Measurements from ENCODE around the gene CYTH4.

DNA sequence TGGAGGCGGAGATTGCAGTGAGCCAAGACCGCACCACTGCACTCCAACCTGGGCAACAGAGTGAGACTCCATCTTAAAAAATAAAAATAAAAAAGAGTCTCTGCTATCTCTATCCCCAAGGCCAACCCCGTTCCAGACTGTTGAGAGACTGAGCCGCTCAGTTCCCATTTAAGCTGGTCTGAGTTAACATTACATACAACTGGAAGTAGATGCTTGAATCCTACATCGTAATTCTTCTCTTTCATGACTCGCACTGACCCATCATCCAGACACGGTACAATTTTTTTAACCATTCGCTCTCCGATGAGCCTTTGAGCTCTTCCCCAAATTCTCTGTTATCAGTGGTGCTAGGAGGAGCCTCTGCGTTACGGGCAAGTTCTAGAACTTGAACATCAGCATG is 4.9 kb upstream of the CYTH4 start:
- TF ChIP-seq CTCF (IDR thresholded peaks at IDR 0.05) (no peak), EZH2phosphoT487 (IDR thresholded peaks at IDR 0.05) (no peak)

All from neural progenitor cell (in vitro differentiated cells).